GM23248 (cell line): ENCODE data around the gene CTRB2.

Source experiments
- EZH2 ChIP-seq: fragments of 200-600 bp; sonication (generic); IDR thresholded peaks from 2 replicates; pipeline ENCODE4 v1.6.1; 2018; ENCODE audit warnings: antibody characterized with exemption, mild to moderate bottlenecking; ENCODE audit not compliant: insufficient read depth, poor library complexity, severe bottlenecking
- EZH2phosphoT487 ChIP-seq: fragments of 200-600 bp; sonication (generic); IDR thresholded peaks from 2 replicates; pipeline ENCODE4 v1.6.1; 2018; ENCODE audit warnings: antibody characterized with exemption, moderate library complexity, mild to moderate bottlenecking, low read depth; ENCODE audit not compliant: insufficient read depth

DNA sequence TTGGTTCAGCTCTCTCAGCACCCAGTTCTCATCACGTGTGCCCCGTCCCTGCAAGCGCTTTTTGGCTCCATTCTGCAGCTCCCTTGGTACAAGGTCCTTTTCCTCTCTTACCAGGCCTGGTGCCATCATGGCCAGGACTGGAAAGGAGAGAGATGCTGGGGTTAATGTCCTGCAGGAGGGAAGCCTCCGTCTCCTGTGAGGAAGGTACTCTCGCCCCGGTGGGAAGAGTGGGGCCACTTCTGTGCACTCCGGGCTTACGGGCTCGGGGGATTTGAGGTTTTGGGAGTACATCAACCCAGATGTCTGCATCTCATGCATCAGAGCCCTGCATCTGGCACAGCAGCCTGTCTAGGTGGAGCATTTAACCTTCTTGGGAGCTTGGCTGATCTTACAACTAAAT is 10.1 kb downstream of the CTRB2 start:
- TF ChIP-seq EZH2phosphoT487, result no peak
- TF ChIP-seq EZH2, result no peak
